Measurements from ENCODE around the gene MKI67.

Gene MKI67

GRCh38 chr10:128074589-128074988, 51.6 kb downstream of the MKI67 start:
- FAIRE-seq (no peak), DNase-seq (ENCODE audit: insufficient read length, low spot score) (no peak)
- no peak for TF ChIP-seq POLR2A (IDR thresholded peaks at IDR 0.05; ENCODE audit: low read depth, low read length)

GRCh38 chr10:128073890-128074289, 52.3 kb downstream of the MKI67 start:
- no peak for TF ChIP-seq POLR2A (IDR thresholded peaks at IDR 0.05; ENCODE audit: low read depth, low read length)
- FAIRE-seq (no peak), DNase-seq (ENCODE audit: insufficient read length, low spot score) (no peak)

GRCh38 chr10:128072941-128073645, 53.1 kb downstream of the MKI67 start:
- DNase-seq (ENCODE audit: insufficient read length, low spot score) (no peak), FAIRE-seq (no peak)
- TF ChIP-seq POLR2A (IDR thresholded peaks at IDR 0.05; ENCODE audit: low read depth, low read length), result no peak

GRCh38 chr10:128072046-128072445, 54.2 kb downstream of the MKI67 start:
- no peak for FAIRE-seq
- no peak for DNase-seq (ENCODE audit: insufficient read length, low spot score)
- TF ChIP-seq POLR2A (IDR thresholded peaks at IDR 0.05; ENCODE audit: low read depth, low read length), result no peak

- FAIRE-seq, result no peak
- no peak for DNase-seq (ENCODE audit: insufficient read length, low spot score)
- no peak for TF ChIP-seq POLR2A (IDR thresholded peaks at IDR 0.05; ENCODE audit: low read depth, low read length)
These were observed 54.8 kb downstream of the MKI67 start for GRCh38 chr10:128071417-128071782.

GRCh38 chr10:128070721-128071416, 55.4 kb downstream of the MKI67 start:
- no peak for TF ChIP-seq POLR2A (IDR thresholded peaks at IDR 0.05; ENCODE audit: low read depth, low read length)
- DNase-seq (ENCODE audit: insufficient read length, low spot score) (no peak), FAIRE-seq (no peak)

GRCh38 chr10:128070161-128070560, 56.1 kb downstream of the MKI67 start:
- no peak for FAIRE-seq
- TF ChIP-seq POLR2A (IDR thresholded peaks at IDR 0.05; ENCODE audit: low read depth, low read length), result no peak
- no peak for DNase-seq (ENCODE audit: insufficient read length, low spot score)

GRCh38 chr10:128069351-128070051, 56.7 kb downstream of the MKI67 start:
- FAIRE-seq, result no peak
- no peak for TF ChIP-seq POLR2A (IDR thresholded peaks at IDR 0.05; ENCODE audit: low read depth, low read length)
- DNase-seq (ENCODE audit: insufficient read length, low spot score), result peak; percentile 50

GRCh38 chr10:128068398-128069285, 57.6 kb downstream of the MKI67 start:
- FAIRE-seq, result no peak
- no peak for DNase-seq (ENCODE audit: insufficient read length, low spot score)
- no peak for TF ChIP-seq POLR2A (IDR thresholded peaks at IDR 0.05; ENCODE audit: low read depth, low read length)

- no peak for FAIRE-seq
- DNase-seq (ENCODE audit: insufficient read length, low spot score), result no peak
- TF ChIP-seq POLR2A (IDR thresholded peaks at IDR 0.05; ENCODE audit: low read depth, low read length), result no peak
These were observed 58.4 kb downstream of the MKI67 start for GRCh38 chr10:128067691-128068397.

- FAIRE-seq, result no peak
- no peak for DNase-seq (ENCODE audit: insufficient read length, low spot score)
- TF ChIP-seq POLR2A (IDR thresholded peaks at IDR 0.05; ENCODE audit: low read depth, low read length), result no peak
These were observed 59.3 kb downstream of the MKI67 start for GRCh38 chr10:128066870-128067382.

- DNase-seq (ENCODE audit: insufficient read length, low spot score) (no peak), FAIRE-seq (no peak)
- TF ChIP-seq POLR2A (IDR thresholded peaks at IDR 0.05; ENCODE audit: low read depth, low read length), result no peak
These were observed 60.2 kb downstream of the MKI67 start for GRCh38 chr10:128065881-128066534.
